HepG2 (cell line): ENCODE data around the gene PLA2R1. TPM values are rescaled to one million over a fixed set of nuclear protein-coding genes. Genes with fewer than 3 reads are reported as not detected.

Source experiments
- BCL6 ChIP-seq: IDR thresholded peaks from 2 replicates; pipeline ENCODE4 v1.6.1; 2016; ENCODE audit warnings: missing genetic modification reagents, missing compliant biosample characterization
- CREM ChIP-seq, 2 experiments: sonication (generic) in 1 of 2; formaldehyde crosslinking in 1 of 2; IDR thresholded peaks; 2 replicates each; pipeline versions ENCODE4 v1.4.0 to v1.6.1; 2016 to 2020; ENCODE audit warnings: antibody characterized with exemption in 1 of 2, mild to moderate bottlenecking in 1 of 2, missing genetic modification reagents in 1 of 2
- FOXP1 ChIP-seq, 2 experiments: fragments of 450-650 bp in 1 of 2; IDR thresholded peaks; 2 replicates each; pipeline ENCODE4 v1.6.1; 2017 to 2018; ENCODE audit warnings: antibody characterized with exemption in 1 of 2
- GPN1 ChIP-seq: sonication (generic); formaldehyde crosslinking; IDR thresholded peaks from 2 replicates; pipeline ENCODE4 v1.5.1; 2020; ENCODE audit warnings: missing genetic modification reagents, borderline replicate concordance
- HMGA1 ChIP-seq: sonication (generic); formaldehyde crosslinking; conservative IDR thresholded peaks from 2 replicates; pipeline ENCODE4 v1.4.0; 2020; ENCODE audit warnings: missing genetic modification reagents
- HNF4A ChIP-seq: sonication (generic); formaldehyde crosslinking; IDR thresholded peaks from 2 replicates; pipeline ENCODE4 v1.4.0; 2020; ENCODE audit warnings: missing genetic modification reagents
- JUNB ChIP-seq: sonication (generic); formaldehyde crosslinking; IDR thresholded peaks from 2 replicates; pipeline ENCODE4 v1.8.0; 2022; ENCODE audit warnings: missing genetic modification reagents, mild to moderate bottlenecking, borderline replicate concordance
- KDM3A ChIP-seq: IDR thresholded peaks from 2 replicates; pipeline ENCODE4 v1.6.1; 2018; ENCODE audit warnings: low read depth, missing compliant biosample characterization
- LBX2 ChIP-seq: sonication (generic); formaldehyde crosslinking; IDR thresholded peaks from 2 replicates; pipeline ENCODE4 v1.5.0; 2020; ENCODE audit warnings: missing genetic modification reagents, mild to moderate bottlenecking, borderline replicate concordance
- MED13 ChIP-seq: sonication (generic); formaldehyde crosslinking; IDR thresholded peaks from 2 replicates; pipeline ENCODE4 v1.5.0; 2020; ENCODE audit warnings: missing genetic modification reagents
- MIER2 ChIP-seq: IDR thresholded peaks from 2 replicates; pipeline ENCODE4 v1.6.1; 2016; ENCODE audit warnings: missing biosample characterization, missing genetic modification reagents
- REPIN1 ChIP-seq: sonication (generic); formaldehyde crosslinking; IDR thresholded peaks from 2 replicates; pipeline ENCODE4 v1.8.0; 2022; ENCODE audit warnings: missing genetic modification reagents, low read depth, mild to moderate bottlenecking, borderline replicate concordance
- SAP130 ChIP-seq: IDR thresholded peaks from 2 replicates; pipeline ENCODE4 v1.6.1; 2016; ENCODE audit warnings: low read depth
- SMAD3 ChIP-seq: sonication (generic); formaldehyde crosslinking; IDR thresholded peaks from 2 replicates; pipeline ENCODE4 v1.4.0; 2020; ENCODE audit warnings: missing genetic modification reagents
- SMC3 ChIP-seq: IDR thresholded peaks from 2 replicates; pipeline ENCODE4 v1.6.1; 2011; ENCODE audit warnings: low read length, improper control_type of control experiment
- ZFX ChIP-seq: sonication (generic); formaldehyde crosslinking; IDR thresholded peaks from 2 replicates; pipeline ENCODE4 v1.4.0; 2020; ENCODE audit warnings: mild to moderate bottlenecking, low read depth, missing genetic modification reagents, moderate library complexity
- ZMAT3 ChIP-seq: sonication (generic); formaldehyde crosslinking; conservative IDR thresholded peaks from 2 replicates; pipeline ENCODE4 v1.7.0; 2021; ENCODE audit warnings: missing genetic modification reagents
- ZNF496 ChIP-seq: sonication (generic); formaldehyde crosslinking; IDR thresholded peaks from 2 replicates; pipeline ENCODE4 v1.8.1; 2023; ENCODE audit warnings: mild to moderate bottlenecking, moderate library complexity, missing genetic modification reagents; ENCODE audit not compliant: insufficient replicate concordance
- ZNF891 ChIP-seq: sonication (generic); formaldehyde crosslinking; IDR thresholded peaks from 2 replicates; pipeline ENCODE4 v1.5.0; 2020; ENCODE audit warnings: mild to moderate bottlenecking, missing genetic modification reagents
- polyA plus RNA-seq, 8 experiments: library from polyadenylated mRNA; depleted of rRNA in 3 of 8; stranded (reverse) in 7 of 8; unstranded in 1 of 8; fragments of >200 nt; fragmentation: Illumina TruSeq in 4 of 8; extraction: Trizol in 4 of 8; gene quantifications; 2 replicates each; pipeline versions ENCODE4 v1.2.1 to v1.2.3, GENCODE V29; 2011 to 2016; ENCODE audit warnings: low read depth in 4 of 8, missing spikeins in 1 of 8, mixed read lengths in 1 of 8; ENCODE audit not compliant: insufficient read depth in 1 of 8
- total RNA-seq, 5 experiments: library from RNA; depleted of rRNA; stranded (reverse); fragments of >200 nt; fragmentation: Illumina TruSeq; extraction: Trizol; gene quantifications; 2 replicates each; pipeline ENCODE4 v1.2.3, GENCODE V29; 2016; ENCODE audit warnings: low read depth in 1 of 5

The PLA2R1 gene
- total and polyA plus RNA-seq, 2 of the 13 experiments (the other 11 are each of a cell fraction or from before 2014, with no cell fraction given) = not detected

DNA sequence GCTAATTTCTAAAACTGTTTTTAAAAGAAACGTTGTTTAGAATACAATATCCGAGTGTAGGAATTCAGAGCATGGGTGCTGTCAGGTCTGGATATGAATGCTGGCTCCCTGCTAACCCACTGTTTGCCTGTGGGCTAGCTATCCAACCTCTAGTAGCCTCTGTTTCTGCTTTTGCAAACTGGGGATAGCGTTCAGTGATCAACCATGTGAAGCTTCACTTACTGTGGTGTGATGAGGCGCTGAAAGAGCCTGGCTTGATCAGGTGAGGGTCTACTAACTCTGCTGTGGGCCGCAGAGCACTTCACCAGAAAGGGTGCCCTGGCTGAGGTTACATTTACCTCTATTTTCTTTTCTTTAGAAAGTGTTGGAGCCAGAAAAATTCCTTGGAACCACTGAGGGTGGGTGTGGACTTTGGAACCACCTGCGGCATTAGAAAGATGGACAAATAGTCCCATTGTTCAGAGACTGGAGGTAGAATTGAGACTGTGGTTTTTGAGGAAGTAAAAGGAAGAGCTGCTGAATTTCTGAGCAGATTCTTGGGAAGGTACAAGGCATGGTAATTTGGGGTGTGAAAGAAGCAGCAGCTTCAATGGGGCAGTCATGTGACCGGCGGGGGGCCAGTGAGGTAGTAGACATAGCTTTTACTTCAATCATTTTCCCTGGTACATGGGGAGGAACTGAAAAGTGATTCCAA, 168.1 kb downstream of the PLA2R1 start (continued):
- no peak for TF ChIP-seq REPIN1 (CRISPR knock-in tag)
- no peak for TF ChIP-seq ZNF496 (CRISPR knock-in tag)
- no peak for TF ChIP-seq GPN1 (CRISPR knock-in tag)
- TF ChIP-seq LBX2 (CRISPR knock-in tag) = no peak
- no peak for TF ChIP-seq KDM3A
- TF ChIP-seq ZFX (CRISPR knock-in tag) = no peak
- TF ChIP-seq SMC3 = no peak
- TF ChIP-seq MIER2 (CRISPR knock-in tag) = no peak
- no peak for TF ChIP-seq FOXP1 (IDR thresholded peaks at IDR 0.05)
- TF ChIP-seq FOXP1 (CRISPR knock-in tag; IDR thresholded peaks at IDR 0.05) = no peak
- no peak for TF ChIP-seq ZNF891 (CRISPR knock-in tag)
- no peak for TF ChIP-seq SMAD3 (CRISPR knock-in tag)
- no peak for TF ChIP-seq CREM (IDR thresholded peaks at IDR 0.05)
- no peak for TF ChIP-seq CREM (CRISPR knock-in tag; IDR thresholded peaks at IDR 0.05)
- no peak for TF ChIP-seq JUNB (CRISPR knock-in tag)
- TF ChIP-seq MED13 = no peak
- peak; percentile 36; the same call in 1 of the 2 replicates for TF ChIP-seq BCL6 (CRISPR knock-in tag)
- TF ChIP-seq ZMAT3 = no peak
- TF ChIP-seq SAP130 (CRISPR knock-in tag) = no peak
- peak; percentile 51; the same call in 1 of the 2 replicates for TF ChIP-seq HNF4A (CRISPR knock-in tag)
- TF ChIP-seq HMGA1 = no peak
